NCI-H2029 treated with DMSO at 0.1 percent for 48 hours (cell line): Measurements from ENCODE around the gene RAD50.
"Not testable (repeated sequence)": the region's sequence is repeated elsewhere in the genome, so short reads cannot be mapped to it uniquely, and the experiment has no call there.

Experiments used
- DNase-seq: peaks from one replicate; lab custom pipeline; 2025; lab: John Stamatoyannopoulos, UW

RAD50 gene

GRCh38 chr5:132633587-132633986 is 76.8 kb downstream of the RAD50 start:
- not testable (repeated sequence) for DNase-seq

DNA sequence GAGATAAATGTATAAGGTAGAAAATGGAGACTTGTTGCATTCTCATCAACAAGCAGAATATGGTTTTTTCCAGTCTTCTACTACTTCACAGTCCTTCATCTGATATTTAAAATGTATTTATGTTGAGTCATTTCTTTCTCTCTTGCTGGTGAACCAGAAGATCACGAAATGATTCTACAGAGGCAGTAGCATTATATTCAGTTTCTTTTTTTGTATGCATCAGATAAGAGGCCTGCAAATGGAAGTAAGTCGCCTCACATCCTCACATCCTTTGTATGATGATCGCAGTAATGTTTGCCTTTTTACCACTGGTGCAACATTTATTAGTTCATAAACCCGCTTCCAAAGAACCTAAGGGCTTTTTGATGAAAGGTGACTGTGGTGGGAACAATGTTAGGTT is 79.1 kb downstream of the RAD50 start:
- no peak for DNase-seq

DNA sequence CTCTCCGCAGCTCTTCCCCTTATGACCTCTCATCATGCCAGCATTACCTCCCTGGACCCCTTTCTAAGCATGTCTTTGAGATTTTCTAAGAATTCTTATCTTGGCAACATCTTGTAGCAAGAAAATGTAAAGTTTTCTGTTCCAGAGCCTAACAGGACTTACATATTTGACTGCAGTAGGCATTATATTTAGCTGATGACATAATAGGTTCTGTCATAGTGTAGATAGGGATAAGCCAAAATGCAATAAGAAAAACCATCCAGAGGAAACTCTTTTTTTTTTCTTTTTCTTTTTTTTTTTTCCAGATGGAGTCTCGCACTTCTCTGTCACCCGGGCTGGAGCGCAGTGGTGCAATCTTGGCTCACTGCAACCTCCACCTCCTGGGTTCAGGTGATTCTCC is 80.5 kb downstream of the RAD50 start:
- DNase-seq, result no peak

- DNase-seq, result no peak
These were observed 82.9 kb downstream of the RAD50 start for GRCh38 chr5:132639706-132640130.

DNA sequence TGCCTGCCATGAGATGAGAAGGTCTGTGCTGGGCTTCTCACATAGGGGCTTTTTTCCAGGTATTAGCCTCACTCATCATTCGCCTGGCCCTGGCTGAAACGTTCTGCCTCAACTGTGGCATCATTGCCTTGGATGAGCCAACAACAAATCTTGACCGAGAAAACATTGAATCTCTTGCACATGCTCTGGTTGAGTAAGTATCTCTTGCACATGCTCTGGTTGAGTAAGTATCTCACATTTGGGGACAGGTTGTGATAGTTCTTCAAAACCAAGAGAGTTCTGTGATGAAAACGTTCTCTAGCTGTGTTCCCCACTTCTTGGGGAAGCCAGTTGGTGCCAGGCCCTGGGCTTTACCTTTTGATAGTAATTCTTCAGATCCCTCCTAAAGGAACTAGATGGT is 83.8 kb downstream of the RAD50 start:
- no peak for DNase-seq

DNA sequence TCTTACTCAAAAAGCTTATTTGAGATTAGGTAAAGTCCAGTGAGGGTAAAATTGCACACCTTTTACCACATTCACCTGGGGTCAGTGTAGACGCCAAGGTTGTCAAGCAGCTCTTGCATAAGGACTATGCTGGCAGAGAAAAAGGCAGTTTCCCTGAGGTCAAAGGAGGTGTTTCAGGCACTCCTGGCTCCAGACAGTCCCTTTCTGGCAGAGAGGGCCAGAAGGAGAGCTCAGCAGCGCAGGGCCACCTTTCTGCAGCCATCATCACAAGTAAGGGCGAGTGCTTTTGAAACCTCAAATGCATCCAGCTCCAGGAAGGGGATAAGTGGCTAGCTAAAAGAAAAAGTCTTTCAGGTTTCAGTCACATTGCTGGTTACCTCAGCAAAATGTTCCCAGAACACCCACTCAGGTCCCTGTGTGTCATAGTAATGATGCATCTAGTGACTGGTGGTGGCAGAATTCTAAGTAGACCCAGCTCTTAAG is 84.5 kb downstream of the RAD50 start:
- no peak for DNase-seq

DNA sequence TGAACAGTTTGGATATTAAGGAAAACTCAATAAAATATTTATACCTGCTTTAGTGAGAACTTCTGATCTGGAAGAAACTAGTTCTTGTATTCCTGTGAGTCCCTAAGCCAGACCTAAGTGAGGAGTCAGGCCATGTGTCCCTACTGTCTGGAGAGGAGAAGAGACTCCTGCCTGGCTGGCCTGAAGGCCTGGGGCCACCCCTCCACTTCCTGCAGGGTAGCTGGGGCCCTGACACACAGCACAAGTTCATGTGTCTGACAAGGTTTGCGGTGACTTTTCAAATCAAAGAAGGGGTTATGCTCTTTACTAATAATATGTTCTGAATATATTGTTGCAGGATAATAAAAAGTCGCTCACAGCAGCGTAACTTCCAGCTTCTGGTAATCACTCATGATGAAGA is 85.1 kb downstream of the RAD50 start:
- no peak for DNase-seq

DNA sequence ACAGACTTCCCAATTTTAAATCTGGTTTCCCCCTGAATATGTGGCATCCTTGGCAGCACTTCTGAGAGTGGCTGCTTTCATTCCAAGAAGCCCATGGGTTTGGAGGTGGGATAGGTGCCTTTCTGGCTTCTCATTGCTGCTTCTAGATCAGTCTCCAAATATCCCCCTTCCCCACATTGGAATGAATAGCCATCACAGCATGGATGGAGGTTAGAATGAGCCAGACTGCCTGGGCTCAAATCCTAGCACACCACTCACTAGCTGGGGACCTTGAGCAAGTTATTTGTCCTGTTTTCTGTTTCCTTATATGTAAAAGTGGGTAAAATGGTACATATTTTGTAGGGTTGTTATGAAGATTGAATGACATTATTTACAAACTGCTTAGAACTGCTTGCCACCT is 87.4 kb downstream of the RAD50 start:
- DNase-seq, result no peak

DNA sequence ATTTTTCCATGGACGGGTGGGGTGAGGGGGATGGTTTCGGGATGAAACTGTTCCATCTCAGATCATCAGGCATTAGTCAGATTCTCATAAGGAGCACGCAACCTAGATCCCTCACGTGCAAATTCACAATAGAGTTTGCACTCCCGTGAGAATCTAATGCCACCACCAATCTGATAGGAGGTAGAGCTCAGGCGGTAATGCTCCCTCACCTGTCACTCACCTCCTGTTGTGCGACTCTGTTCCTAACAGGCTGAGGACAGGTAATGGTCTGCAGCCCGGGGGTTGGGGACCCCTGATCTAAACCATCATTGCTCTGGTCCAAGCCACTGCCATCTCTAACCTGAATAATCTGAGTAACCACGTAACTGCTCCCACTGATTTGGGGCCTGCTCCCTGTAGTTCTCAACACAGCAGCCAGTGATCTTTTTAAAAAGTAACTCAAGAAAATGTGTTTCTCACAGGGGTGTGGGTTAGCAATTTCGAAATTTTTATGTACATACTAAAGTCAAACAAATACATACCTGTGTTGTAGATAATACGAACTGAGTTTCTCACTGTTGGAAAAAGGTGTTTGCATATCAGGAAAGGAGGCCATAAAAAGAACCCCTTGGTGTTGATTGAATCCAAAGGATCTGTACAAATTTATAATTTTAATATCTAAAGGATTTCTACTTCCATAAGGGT is 89.9 kb downstream of the RAD50 start:
- DNase-seq, result no peak

GRCh38 chr5:132647473-132647872 is 90.7 kb downstream of the RAD50 start:
- no peak for DNase-seq

- DNase-seq, result no peak
These were observed 91.6 kb downstream of the RAD50 start for GRCh38 chr5:132648355-132648754.

GRCh38 chr5:132651838-132652469 is 95.2 kb downstream of the RAD50 start:
- DNase-seq, result peak; percentile 53

DNA sequence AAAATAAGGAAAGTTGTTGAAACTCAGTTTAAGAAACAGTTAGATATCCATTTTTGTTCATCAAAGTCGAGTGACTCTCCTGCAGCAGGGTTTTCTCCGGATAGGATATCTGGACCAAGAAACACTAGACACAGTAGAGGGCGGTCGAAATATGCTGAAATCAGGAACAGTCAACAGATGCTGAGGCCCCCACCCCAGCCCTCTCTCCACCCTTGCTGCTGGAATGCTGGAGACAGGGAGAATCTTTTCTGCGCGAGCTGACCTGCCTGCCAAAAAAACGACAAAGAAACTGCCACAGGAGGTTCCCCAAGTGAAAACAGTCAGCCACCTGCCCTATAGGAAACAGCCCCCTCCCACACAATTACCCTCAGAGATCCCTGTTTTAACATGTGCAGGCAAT is 96.9 kb downstream of the RAD50 start:
- no peak for DNase-seq

DNA sequence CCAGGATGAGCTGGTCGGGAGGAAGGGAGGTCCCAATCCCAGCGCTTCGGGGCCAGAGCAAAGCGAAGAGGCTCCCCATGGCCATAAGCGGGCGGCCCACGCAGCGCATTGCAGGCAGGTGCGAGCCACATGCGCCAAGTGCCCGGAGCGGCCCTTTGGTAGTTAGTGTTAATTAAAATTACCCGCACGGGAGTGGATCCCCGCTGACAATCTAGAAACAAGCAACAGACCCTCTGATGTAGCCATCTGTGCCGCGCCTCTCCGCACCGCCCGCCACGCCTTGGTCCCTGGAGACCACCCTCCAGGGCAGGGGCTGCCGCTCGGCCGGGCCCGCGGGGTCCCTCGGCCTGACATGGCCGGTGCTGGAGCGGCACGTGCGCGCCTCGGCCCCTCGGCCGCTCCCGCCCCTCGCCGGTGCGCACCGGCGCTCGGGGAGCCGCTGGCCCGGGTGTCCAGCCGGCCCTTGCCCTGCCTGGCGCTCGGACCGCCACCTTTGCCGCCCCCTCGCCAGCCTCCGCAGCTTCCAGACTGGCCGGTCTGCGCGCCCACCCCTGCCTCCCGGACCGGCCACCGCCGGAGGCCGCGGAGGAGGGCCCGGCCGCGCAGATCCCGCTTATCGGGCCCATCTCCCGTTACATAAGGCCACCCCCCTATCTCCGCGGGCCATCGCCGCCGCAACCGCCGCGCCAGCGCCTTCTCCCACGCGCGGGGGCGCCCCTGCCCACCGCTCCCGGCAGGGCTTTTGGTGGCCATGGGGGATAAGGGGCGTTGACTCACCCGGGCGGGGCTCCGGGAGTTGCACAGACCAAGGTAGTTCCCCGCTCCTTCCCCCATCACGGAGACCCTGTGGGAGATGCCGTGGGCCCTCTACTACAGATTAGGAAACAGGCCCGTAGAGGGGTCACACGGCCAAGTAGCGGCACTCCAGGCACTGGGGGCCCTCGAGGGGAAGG is 99.3 kb downstream of the RAD50 start:
- no peak for DNase-seq

- DNase-seq, result no peak
These were observed 100.1 kb downstream of the RAD50 start for GRCh38 chr5:132656774-132657355.

- DNase-seq, result no peak
These were observed 101.1 kb downstream of the RAD50 start, which contains the start of gene IL13 for GRCh38 chr5:132657676-132658380. Gene IL13 (plus strand): TSS chr5:132658173. CDS start chr5:132658187, 14 bp downstream.

GRCh38 chr5:132658381-132659302 is 101.9 kb downstream of the RAD50 start:
- no peak for DNase-seq

GRCh38 chr5:132659598-132660493 is 103.1 kb downstream of the RAD50 start:
- DNase-seq, result no peak
